ENCODE results near the gene ETNK2. TPM values are rescaled to one million over a fixed set of nuclear protein-coding genes. Genes with fewer than 3 reads are reported as not detected.
"Not testable (repeated sequence)": the region's sequence is repeated elsewhere in the genome, so short reads cannot be mapped to it uniquely, and the experiment has no call there.

Gene ETNK2
- polyA plus RNA-seq, 1 experiment = 25.6 TPM

DNA sequence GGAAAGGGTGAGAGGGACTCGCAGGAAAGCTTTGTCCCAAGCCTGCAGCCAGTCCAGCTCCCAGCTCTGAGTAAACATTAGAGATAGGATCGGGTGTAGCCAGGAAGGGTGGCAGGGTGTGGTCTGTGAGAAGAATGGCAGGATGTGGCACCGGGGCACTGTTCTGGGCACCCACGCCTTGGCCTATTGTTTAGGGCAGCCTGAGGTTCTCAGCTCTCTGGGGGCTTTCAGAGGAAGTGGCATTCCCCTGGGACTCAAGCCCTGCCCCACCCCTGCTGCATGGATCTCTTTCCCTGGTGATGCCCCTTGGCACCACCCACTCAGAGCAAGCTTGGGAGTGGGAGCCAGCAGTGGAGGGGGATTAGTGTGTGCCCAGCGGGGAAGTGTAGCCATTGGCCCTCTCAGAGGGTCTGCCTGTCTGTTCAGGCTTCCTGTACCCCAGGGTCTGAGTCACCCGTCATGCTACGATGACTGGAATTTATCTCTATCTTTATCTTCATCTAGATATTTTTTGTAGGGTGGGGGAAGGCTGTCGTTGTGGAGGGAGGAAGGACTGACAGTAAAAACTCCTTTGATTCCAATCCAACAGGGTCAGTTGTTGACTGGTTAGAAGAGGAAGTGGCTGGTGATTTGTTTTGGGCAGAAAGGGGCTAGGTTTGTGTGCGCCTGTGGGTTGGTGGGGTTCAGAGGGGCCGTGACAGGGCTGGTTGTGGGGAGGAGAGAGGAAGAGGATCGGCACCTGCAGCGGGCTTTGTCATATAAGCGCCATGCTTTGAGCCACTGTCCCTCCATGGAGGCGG is 47.3 kb downstream of the ETNK2 start:
- no peak overlapping the region for H3K4me3 ChIP-seq (ENCODE audit: low read depth, low read length)
- peaks cover 10% of the 10 kb centered on the region for H3K27me3 ChIP-seq (ENCODE audit: control insufficient read depth, insufficient read depth, low read length)
- no peaks in the 10 kb centered on the region for H3K9me3 ChIP-seq (ENCODE audit: control insufficient read depth, insufficient read depth, low read length)
- POLR2A ChIA-PET = no interaction called here
- CTCF ChIA-PET = interaction anchor here (1.9 kb wide), 1 partner anchor 234 kb away, joined by 5 read pairs; no protein-coding TSS in a partner anchor
- DNase-seq (ENCODE audit: low read depth, low spot score) = no peak
- H3K27ac ChIP-seq (ENCODE audit: low read depth, low read length) = no peak overlapping the region
- TF ChIP-seq, protein P1, sequence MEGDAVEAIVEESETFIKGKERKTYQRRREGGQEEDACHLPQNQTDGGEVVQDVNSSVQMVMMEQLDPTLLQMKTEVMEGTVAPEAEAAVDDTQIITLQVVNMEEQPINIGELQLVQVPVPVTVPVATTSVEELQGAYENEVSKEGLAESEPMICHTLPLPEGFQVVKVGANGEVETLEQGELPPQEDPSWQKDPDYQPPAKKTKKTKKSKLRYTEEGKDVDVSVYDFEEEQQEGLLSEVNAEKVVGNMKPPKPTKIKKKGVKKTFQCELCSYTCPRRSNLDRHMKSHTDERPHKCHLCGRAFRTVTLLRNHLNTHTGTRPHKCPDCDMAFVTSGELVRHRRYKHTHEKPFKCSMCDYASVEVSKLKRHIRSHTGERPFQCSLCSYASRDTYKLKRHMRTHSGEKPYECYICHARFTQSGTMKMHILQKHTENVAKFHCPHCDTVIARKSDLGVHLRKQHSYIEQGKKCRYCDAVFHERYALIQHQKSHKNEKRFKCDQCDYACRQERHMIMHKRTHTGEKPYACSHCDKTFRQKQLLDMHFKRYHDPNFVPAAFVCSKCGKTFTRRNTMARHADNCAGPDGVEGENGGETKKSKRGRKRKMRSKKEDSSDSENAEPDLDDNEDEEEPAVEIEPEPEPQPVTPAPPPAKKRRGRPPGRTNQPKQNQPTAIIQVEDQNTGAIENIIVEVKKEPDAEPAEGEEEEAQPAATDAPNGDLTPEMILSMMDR (IDR thresholded peaks at IDR 0.05; ENCODE audit: low read depth, low read length) = no peak

DNA sequence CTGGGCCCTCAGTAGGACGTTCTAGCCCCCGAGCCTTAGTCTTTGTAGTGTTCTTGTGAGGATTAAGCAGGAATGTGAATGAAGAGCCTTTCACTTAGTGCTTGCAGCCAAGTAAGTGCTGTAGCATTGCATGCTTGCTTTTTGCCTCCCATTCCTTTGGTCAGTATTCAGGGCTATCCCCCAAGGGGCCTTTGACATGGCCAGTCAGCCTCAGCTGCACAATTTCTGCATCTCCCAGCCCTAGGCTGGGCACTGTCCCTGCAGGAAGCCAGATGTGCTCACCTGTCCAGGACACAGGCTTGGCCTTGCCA is 48.5 kb downstream of the ETNK2 start:
- ChIA-PET POLR2A (no interaction called here), CTCF (interaction anchor here (1.9 kb wide), 1 partner anchor 232 kb away, joined by 5 read pairs; no protein-coding TSS in a partner anchor)
- no peak for DNase-seq (ENCODE audit: low read depth, low spot score)

DNA sequence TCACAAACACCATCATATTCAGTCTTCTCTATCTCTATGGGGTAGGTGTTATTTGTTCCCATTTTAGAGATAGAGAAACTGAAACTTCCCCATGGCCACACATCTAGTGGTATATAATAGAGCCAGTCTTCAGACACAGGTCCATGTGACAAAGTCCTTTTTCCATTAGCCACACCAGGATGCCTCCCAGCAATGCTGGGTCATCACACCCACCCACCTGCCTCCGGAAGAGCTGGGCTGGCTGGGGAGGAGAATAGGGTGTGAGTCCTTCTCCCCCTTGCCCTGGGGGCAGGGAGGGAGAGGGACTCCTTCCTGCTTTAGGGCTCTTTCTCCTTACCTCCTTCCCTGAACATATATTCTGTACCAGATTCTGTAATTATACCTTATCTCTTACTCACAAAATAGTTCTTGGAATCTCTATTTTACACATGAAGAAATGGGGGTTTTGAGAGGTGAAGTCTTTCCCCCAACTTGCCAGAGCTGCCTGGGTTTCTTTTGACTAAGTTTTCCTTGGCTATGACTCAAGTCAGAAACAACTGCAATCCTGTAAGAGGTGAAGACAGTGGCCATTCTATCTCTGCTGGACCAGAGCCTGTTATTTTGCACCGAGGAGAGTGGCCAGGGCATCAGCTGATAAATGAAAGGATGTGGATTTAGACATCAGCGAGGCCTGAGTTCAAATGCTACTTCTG is 49.0 kb downstream of the ETNK2 start:
- CTCF ChIA-PET = interaction anchor here (1.9 kb wide), 1 partner anchor 232 kb away, joined by 5 read pairs; no protein-coding TSS in a partner anchor
- TF ChIP-seq, protein P1 (IDR thresholded peaks at IDR 0.05; ENCODE audit: low read depth, low read length) = no peak
- POLR2A ChIA-PET = no interaction called here
- DNase-seq (ENCODE audit: low read depth, low spot score) = no peak
- peaks cover 5% of the 10 kb centered on the region for H3K27me3 ChIP-seq (ENCODE audit: control insufficient read depth, insufficient read depth, low read length)
- no peak overlapping the region for H3K27ac ChIP-seq (ENCODE audit: low read depth, low read length)
- H3K4me3 ChIP-seq (ENCODE audit: low read depth, low read length) = no peak overlapping the region
- H3K9me3 ChIP-seq (ENCODE audit: control insufficient read depth, insufficient read depth, low read length) = no peaks in the 10 kb centered on the region

More for the DNA sequence above, 48.5 kb downstream of the ETNK2 start:
- TF ChIP-seq, protein P1 (IDR thresholded peaks at IDR 0.05; ENCODE audit: low read depth, low read length) = no peak
- Histone ChIP-seq H3K27ac (ENCODE audit: low read depth, low read length) (no peak overlapping the region), H3K4me3 (ENCODE audit: low read depth, low read length) (no peak overlapping the region), H3K9me3 (ENCODE audit: control insufficient read depth, insufficient read depth, low read length) (no peaks in the 10 kb centered on the region), H3K27me3 (ENCODE audit: control insufficient read depth, insufficient read depth, low read length) (peaks cover 5% of the 10 kb centered on the region)

DNA sequence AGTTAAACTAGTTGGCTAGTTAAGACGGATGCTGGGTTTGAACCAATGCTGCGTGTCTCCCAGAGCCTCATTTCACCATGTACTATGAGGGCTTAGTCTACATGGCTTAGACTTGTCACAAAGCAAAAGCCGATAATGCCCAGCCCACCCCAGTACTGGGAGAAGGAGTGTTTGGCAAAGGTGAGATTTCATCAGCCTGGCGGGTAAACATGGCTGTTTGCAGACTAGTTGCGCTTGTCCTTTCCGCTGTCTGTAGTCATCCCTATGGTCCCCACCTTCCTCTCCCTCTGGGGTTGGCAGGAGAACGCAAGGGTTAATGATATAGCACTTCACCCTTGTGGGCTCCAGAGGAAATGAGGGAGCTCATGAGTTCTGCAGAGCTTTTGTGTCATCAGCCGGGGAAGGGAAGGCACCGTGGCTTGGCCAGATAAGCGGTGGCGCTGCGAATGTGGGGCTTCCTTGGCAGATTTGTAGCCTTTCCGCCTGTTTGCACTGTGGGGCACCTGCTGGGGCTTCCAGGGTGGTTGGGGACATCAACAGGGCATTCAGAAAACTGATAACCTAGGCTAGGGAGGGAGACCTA is 49.7 kb downstream of the ETNK2 start:
- ChIA-PET CTCF (no interaction called here), POLR2A (no interaction called here)
- Histone ChIP-seq H3K27ac (ENCODE audit: low read depth, low read length) (no peak overlapping the region), H3K9me3 (ENCODE audit: control insufficient read depth, insufficient read depth, low read length) (no peaks in the 10 kb centered on the region), H3K4me3 (ENCODE audit: low read depth, low read length) (no peak overlapping the region), H3K27me3 (ENCODE audit: control insufficient read depth, insufficient read depth, low read length) (peaks cover 5% of the 10 kb centered on the region)
- TF ChIP-seq, protein P1 (IDR thresholded peaks at IDR 0.05; ENCODE audit: low read depth, low read length) = no peak
- DNase-seq (ENCODE audit: low read depth, low spot score) = no peak

DNA sequence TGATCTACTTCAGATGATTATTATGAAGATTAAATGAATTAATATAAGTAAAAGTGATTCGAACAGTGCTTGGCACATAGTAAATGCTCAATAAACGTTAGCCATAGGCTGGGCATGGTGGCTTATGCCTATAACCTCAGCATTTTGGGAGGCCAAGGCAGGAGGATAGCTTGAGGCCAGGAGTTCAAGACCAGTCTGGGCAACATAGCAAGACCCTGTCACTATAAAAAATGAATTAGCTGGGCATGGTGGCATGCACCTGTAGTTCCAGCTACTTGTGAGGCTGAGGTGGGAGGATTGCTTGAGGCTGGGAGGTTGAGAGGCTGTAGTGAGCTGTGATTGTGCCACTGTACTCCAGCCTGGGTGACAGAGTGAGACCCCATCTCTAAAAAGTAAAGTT is 52.1 kb downstream of the ETNK2 start:
- H3K9me3 ChIP-seq (ENCODE audit: control insufficient read depth, insufficient read depth, low read length); DNase-seq (ENCODE audit: low read depth, low spot score); H3K27me3 ChIP-seq (ENCODE audit: control insufficient read depth, insufficient read depth, low read length); H3K4me3 ChIP-seq (ENCODE audit: low read depth, low read length); H3K27ac ChIP-seq (ENCODE audit: low read depth, low read length); POLR2A ChIA-PET: not testable (repeated sequence)
- CTCF ChIA-PET = interaction anchor here (0.6 kb wide), 1 partner anchor 69 kb away, joined by 3 read pairs; no protein-coding TSS in a partner anchor

Data from AG04450 (cell line).